Measurements from ENCODE around the gene PTBP3. TPM values are rescaled to one million over a fixed set of nuclear protein-coding genes. Genes with fewer than 3 reads are reported as not detected.

PTBP3 gene
- polyA plus RNA-seq, 2 of the 4 experiments (the other 2 are of a cell fraction) = 55.7 to 105 TPM

GRCh38 chr9:112173489-112174221 lies 159.8 kb downstream of the PTBP3 start:
- 87% methylated on average over 15 of the region's 18 CpGs for WGBS (ENCODE audit: missing lambda C conversion rate)
- peak overlapping the region; percentile 99 for H3K27ac ChIP-seq
- no peaks in the 10 kb centered on the region for H3K9me3 ChIP-seq
- ChIA-PET CTCF (interaction anchor here (0.9 to 3.1 kb wide), 11 partner anchors 10 to 188 kb away, joined by 3 to 12 read pairs (median 3); no protein-coding TSS in a partner anchor), POLR2A (interaction anchor here (0.9 to 2.8 kb wide), 5 partner anchors 12 to 160 kb away, joined by 3 to 10 read pairs (median 6); partner anchors contain the start of gene PTBP3)
- ATAC-seq = no peak
- TF ChIP-seq GATA3 (IDR thresholded peaks at IDR 0.05; ENCODE audit: borderline replicate concordance) (no peak), RARB (CRISPR knock-in tag; IDR thresholded peaks at IDR 0.05) (no peak), ELK1 (IDR thresholded peaks at IDR 0.05; ENCODE audit: low read depth, low read length) (no peak), ZC3H11A (IDR thresholded peaks at IDR 0.05) (no peak), FOXS1 (CRISPR knock-in tag; IDR thresholded peaks at IDR 0.05) (no peak), EHF (CRISPR knock-in tag; IDR thresholded peaks at IDR 0.05) (no peak), HDAC2 (IDR thresholded peaks at IDR 0.05) (no peak), MAZ (IDR thresholded peaks at IDR 0.05; ENCODE audit: borderline replicate concordance, low read depth, low read length) (no peak), FOSL2 (IDR thresholded peaks at IDR 0.05) (no peak), FOSL2 (CRISPR knock-in tag; IDR thresholded peaks at IDR 0.05) (no peak), EHMT2 (IDR thresholded peaks at IDR 0.05; ENCODE audit: low read depth) (no peak), HOXB5 (CRISPR knock-in tag; IDR thresholded peaks at IDR 0.05) (no peak), HOXA7 (CRISPR knock-in tag; IDR thresholded peaks at IDR 0.05) (no peak), NR3C1 (IDR thresholded peaks at IDR 0.05) (no peak)
- no peak for FAIRE-seq
- H3K4me2 ChIP-seq = peak overlapping the region; percentile 69
- peak overlapping the region; percentile 87; the same call in 1 of the 3 replicates for H3K4me3 ChIP-seq
- H3K4me1 ChIP-seq = peaks cover 42% of the 10 kb centered on the region
- DNase-seq (ENCODE audit: low read depth in 1 of 2, low spot score in 1 of 2) = no peak

- peak overlapping the region in 1 of 2 experiments; percentile 26; a peak in 3 of 6 replicates for H3K27ac ChIP-seq
- FAIRE-seq = no peak
- H3K4me3 ChIP-seq = no peak overlapping the region
- TF ChIP-seq RNF2 (IDR thresholded peaks at IDR 0.05; ENCODE audit: borderline replicate concordance, low read depth) (no peak), FOSL2 (IDR thresholded peaks at IDR 0.05) (no peak), FOSL2 (CRISPR knock-in tag; IDR thresholded peaks at IDR 0.05) (no peak), CTCF (IDR thresholded peaks at IDR 0.05) (no peak), POLR2A (IDR thresholded peaks at IDR 0.05; ENCODE audit: low read length) (no peak), ESRRA (IDR thresholded peaks at IDR 0.05; ENCODE audit: borderline replicate concordance, low read length) (no peak), TP53 (CRISPR knock-in tag; IDR thresholded peaks at IDR 0.05) (no peak), RAD21 (conservative IDR thresholded peaks at IDR 0.05 in 1 of 2, IDR thresholded peaks at IDR 0.05 in 1 of 2) (no peak), EHF (CRISPR knock-in tag; IDR thresholded peaks at IDR 0.05) (no peak), NFE2L2 (conservative IDR thresholded peaks at IDR 0.05; ENCODE audit: low read length) (no peak), POLR2AphosphoS2 (conservative IDR thresholded peaks at IDR 0.05; ENCODE audit: low read length) (no peak), BHLHE40 (IDR thresholded peaks at IDR 0.05; ENCODE audit: low read depth, low read length) (no peak), MAZ (IDR thresholded peaks at IDR 0.05; ENCODE audit: borderline replicate concordance, low read depth, low read length) (no peak)
- DNase-seq (ENCODE audit: low read depth in 1 of 2, low spot score in 1 of 2) = no peak
- no peaks in the 10 kb centered on the region for H3K9me3 ChIP-seq
- WGBS (ENCODE audit: missing lambda C conversion rate) = 98% methylated on average over 5 of the region's 5 CpGs
- ATAC-seq = no peak
- CTCF ChIA-PET = interaction anchor here (0.5 to 1.6 kb wide), 4 partner anchors 18 to 58 kb away, joined by 3 to 5 read pairs (median 4); no protein-coding TSS in a partner anchor
- POLR2A ChIA-PET = no interaction called here
- no peak overlapping the region for H3K4me2 ChIP-seq
- H3K4me1 ChIP-seq = peaks cover 50% of the 10 kb centered on the region
Measured at GRCh38 chr9:112170968-112171367, 162.5 kb downstream of the PTBP3 start.

Data from A549 (cell line).